Astrocyte (in vitro differentiated cells and primary cell): Measurements from ENCODE around the gene UBE2G1.

ENCODE experiments used
- CTCF ChIP-seq: IDR thresholded peaks from 2 replicates; pipeline ENCODE4 v1.5.1; 2011; ENCODE audit warnings: low read depth, mild to moderate bottlenecking, inconsistent platforms, low read length, moderate library complexity; ENCODE audit not compliant: insufficient read depth
- EZH2 ChIP-seq: IDR thresholded peaks from 2 replicates; pipeline ENCODE4 v1.6.1; 2012; ENCODE audit warnings: mild to moderate bottlenecking, low read length, inconsistent platforms; ENCODE audit not compliant: insufficient read depth

DNA sequence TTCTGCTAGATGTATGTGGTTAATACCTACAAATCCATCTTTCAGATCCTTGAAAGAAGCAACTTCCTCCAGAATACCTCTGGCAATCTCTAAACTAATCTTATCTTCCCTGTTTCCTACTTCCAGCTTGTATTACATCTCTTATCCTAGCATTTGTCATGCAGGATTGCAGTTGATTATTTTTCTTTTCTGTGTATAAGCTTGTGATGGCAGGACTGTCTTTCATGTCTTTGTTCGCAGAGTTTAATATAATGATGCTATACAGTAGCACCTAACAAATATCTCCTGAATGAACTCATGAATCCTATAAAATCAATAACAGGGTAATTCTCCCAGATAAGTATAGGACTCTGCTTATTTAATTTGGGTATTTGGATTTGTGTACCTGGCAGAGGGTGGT is 12.2 kb upstream of the UBE2G1 start:
- TF ChIP-seq CTCF (no peak), EZH2 (no peak)
